ENCODE measurements around the gene SPANXC.

DNA sequence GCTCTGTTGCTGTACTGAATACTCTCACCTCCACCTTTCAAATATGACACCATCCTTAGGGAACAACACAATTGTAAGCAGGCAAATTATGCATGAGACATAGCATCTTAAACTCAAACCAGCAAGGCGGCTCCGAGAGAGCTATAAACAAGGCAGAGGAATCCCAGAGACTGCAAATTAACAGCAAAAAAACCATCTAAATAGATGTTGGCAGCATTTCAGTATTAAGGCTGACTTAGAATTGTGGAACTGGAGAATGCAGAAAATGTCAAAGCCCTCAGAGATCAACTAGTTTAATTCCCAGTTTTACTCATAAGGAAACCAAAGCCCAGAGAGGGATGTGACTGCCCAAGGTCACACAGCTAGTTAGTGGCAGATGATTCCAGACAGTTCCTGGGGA lies 37.2 kb upstream of the SPANXC start:
- TF ChIP-seq, protein P1, sequence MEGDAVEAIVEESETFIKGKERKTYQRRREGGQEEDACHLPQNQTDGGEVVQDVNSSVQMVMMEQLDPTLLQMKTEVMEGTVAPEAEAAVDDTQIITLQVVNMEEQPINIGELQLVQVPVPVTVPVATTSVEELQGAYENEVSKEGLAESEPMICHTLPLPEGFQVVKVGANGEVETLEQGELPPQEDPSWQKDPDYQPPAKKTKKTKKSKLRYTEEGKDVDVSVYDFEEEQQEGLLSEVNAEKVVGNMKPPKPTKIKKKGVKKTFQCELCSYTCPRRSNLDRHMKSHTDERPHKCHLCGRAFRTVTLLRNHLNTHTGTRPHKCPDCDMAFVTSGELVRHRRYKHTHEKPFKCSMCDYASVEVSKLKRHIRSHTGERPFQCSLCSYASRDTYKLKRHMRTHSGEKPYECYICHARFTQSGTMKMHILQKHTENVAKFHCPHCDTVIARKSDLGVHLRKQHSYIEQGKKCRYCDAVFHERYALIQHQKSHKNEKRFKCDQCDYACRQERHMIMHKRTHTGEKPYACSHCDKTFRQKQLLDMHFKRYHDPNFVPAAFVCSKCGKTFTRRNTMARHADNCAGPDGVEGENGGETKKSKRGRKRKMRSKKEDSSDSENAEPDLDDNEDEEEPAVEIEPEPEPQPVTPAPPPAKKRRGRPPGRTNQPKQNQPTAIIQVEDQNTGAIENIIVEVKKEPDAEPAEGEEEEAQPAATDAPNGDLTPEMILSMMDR (conservative IDR thresholded peaks at IDR 0.05 in 1 of 2, IDR thresholded peaks at IDR 0.05 in 1 of 2; ENCODE audit: extremely low read depth in 1 of 2, insufficient read depth in 1 of 2, low read depth in 1 of 2, low read length in 2 of 2) = no peak
- TF ChIP-seq EZH2 (IDR thresholded peaks at IDR 0.05; ENCODE audit: borderline replicate concordance, low read length) = no peak

All from mammary epithelial cell (primary cell).